ENCODE measurements around the gene EEPD1. TPM values are rescaled to one million over a fixed set of nuclear protein-coding genes. Genes with fewer than 3 reads are reported as not detected.

EEPD1 gene
- total RNA-seq, 4 donors from 2014 or later, result 2.2 to 9.3 (median 6.2) TPM

- no peak overlapping the region for H3K4me3 ChIP-seq (replicated peaks in 1 of 3)
- H3K27ac ChIP-seq, result no peak overlapping the region
- TF ChIP-seq CTCF (IDR thresholded peaks at IDR 0.05) (no peak), POLR2A (IDR thresholded peaks at IDR 0.05) (no peak)
- no peaks in the 10 kb centered on the region for H3K36me3 ChIP-seq
- WGBS, 2 donors, result 56 to 69% methylated on average over 17 of the region's 17 CpGs
- peak; percentile 62 for DNase-seq
- intact Hi-C loops (cut with DNase I), result no loop called here
- H3K27me3 ChIP-seq, result no peaks in the 10 kb centered on the region
- H3K4me1 ChIP-seq, result peaks cover 43 to 57% of the 10 kb centered on the region in 2 donors
- H3K9me3 ChIP-seq, result no peaks in the 10 kb centered on the region
Observed at GRCh38 chr7:36299223-36299774, 146.2 kb downstream of the EEPD1 start.

GRCh38 chr7:36299823-36300341 lies 146.8 kb downstream of the EEPD1 start:
- H3K4me1 ChIP-seq, result peaks cover 45 to 60% of the 10 kb centered on the region in 2 donors
- TF ChIP-seq POLR2A (IDR thresholded peaks at IDR 0.05) (no peak), CTCF (IDR thresholded peaks at IDR 0.05) (no peak)

DNA sequence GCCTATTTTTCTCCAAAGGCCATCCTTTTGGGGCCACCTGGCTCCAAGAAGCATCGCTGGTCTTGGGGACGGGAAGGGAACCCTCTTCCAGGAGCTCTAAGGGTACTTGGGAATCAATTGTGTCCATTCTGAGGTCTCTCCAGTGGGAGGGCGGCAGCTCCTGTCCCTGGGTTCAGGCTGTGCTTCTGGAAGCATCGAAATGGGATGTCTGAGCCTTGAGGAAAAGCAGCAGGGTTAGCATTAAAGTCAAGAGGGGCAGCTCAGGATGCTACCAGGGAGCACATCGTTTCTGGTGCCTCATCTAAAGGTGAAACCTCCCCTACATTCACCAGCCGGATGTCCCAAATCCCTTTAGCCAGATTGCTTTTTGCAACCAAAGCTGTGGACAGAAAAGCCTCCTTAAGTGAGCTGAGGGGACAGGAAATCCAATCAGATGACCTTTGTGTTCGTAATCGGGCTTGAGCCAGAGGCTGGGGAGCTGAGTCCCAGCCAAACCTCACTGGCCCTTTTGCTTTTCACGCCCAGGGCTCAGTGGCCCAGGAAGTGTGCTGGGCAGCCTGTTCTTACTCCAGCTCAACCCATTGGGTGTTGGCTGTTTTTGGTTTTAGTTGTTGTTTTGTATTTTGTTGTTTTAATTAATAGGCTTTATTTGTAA lies 147.8 kb downstream of the EEPD1 start:
- DNase-seq, result peak in 1 of 2 donors; percentile 14
- H3K9me3 ChIP-seq, result no peaks in the 10 kb centered on the region
- TF ChIP-seq CTCF (IDR thresholded peaks at IDR 0.05), result no peak
- TF ChIP-seq POLR2A (IDR thresholded peaks at IDR 0.05), result no peak
- no peak overlapping the region for H3K4me3 ChIP-seq (replicated peaks in 1 of 3)
- 69 to 73% methylated on average over 9 of the region's 9 CpGs for WGBS, 2 donors
- peaks cover 45 to 61% of the 10 kb centered on the region in 2 donors for H3K4me1 ChIP-seq
- H3K27me3 ChIP-seq, result no peaks in the 10 kb centered on the region
- H3K36me3 ChIP-seq, result no peaks in the 10 kb centered on the region
- intact Hi-C loops (cut with DNase I), result no loop called here
- no peak overlapping the region for H3K27ac ChIP-seq

More at GRCh38 chr7:36299823-36300341, 146.8 kb downstream of the EEPD1 start:
- no peak overlapping the region for H3K4me3 ChIP-seq (replicated peaks in 1 of 3)
- intact Hi-C loops (cut with DNase I), result no loop called here
- peak overlapping the region in 1 of 3 donors; percentile 10 for H3K27ac ChIP-seq
- no peaks in the 10 kb centered on the region for H3K9me3 ChIP-seq
- no peaks in the 10 kb centered on the region for H3K27me3 ChIP-seq
- DNase-seq, result no peak
- no peaks in the 10 kb centered on the region for H3K36me3 ChIP-seq
- WGBS, 2 donors, result 66% methylated on average over 9 of the region's 9 CpGs

- WGBS, 2 donors, result 85% methylated on average over 15 of the region's 15 CpGs
- intact Hi-C loops (cut with DNase I), result no loop called here
- H3K9me3 ChIP-seq, result no peaks in the 10 kb centered on the region
- peaks cover 55 to 72% of the 10 kb centered on the region in 2 donors for H3K4me1 ChIP-seq
- no peaks in the 10 kb centered on the region for H3K36me3 ChIP-seq
- H3K4me3 ChIP-seq (replicated peaks in 1 of 3), result no peak overlapping the region
- H3K27ac ChIP-seq, result peak overlapping the region; percentile 29 to 86 (median 71)
- no peaks in the 10 kb centered on the region for H3K27me3 ChIP-seq
- DNase-seq, result peak in 1 of 2 donors; percentile 36
- peak in 1 of 6 experiments; percentile 7 for TF ChIP-seq CTCF (IDR thresholded peaks at IDR 0.05)
- TF ChIP-seq POLR2A (IDR thresholded peaks at IDR 0.05), result no peak
Observed at GRCh38 chr7:36301914-36302771, 149.1 kb downstream of the EEPD1 start.

Measured in thyroid gland (tissue), 4 donors.